H1 (cell line): ENCODE results near the gene FCRL5. TPM values are rescaled to one million over a fixed set of nuclear protein-coding genes. Genes with fewer than 3 reads are reported as not detected.
"Not testable (repeated sequence)": the region's sequence is repeated elsewhere in the genome, so short reads cannot be mapped to it uniquely, and the experiment has no call there.

Experiments
- CTCF ChIA-PET: fragments of 300-600 bp; sonication (Branson Sonifier 250); formaldehyde crosslinking; loops from one replicate; lab custom pipeline; 2021; ENCODE audit not compliant: partially characterized antibody; lab: Charles Lee
- POLR2A ChIA-PET: fragments of 300-600 bp; sonication (Branson Sonifier 250); formaldehyde crosslinking; loops from one replicate; lab custom pipeline; 2021; ENCODE audit warnings: inconsistent platforms; ENCODE audit not compliant: partially characterized antibody; lab: Charles Lee
- DNase-seq, 2 experiments: peaks; one replicate each; pipeline versions ENCODE4 v3.0.0 to v3.0.0-alpha.2; 2010 to 2022; ENCODE audit warnings: low spot score in 2 of 2, low read depth in 1 of 2, mixed read lengths in 1 of 2
- FAIRE-seq: peaks from 2 replicates; lab custom pipeline; 2011; peaks lifted over from hg19 to GRCh38; lab: Jason Lieb, UNC
- H2AFZ ChIP-seq: 2 replicates; pipeline ENCODE4 v1.8.1; 2012; ENCODE audit warnings: low read length, inconsistent platforms
- H2AK5ac ChIP-seq: 2 replicates; pipeline ENCODE4 v1.6.1; 2013; ENCODE audit warnings: low read depth, low read length
- H2BK120ac ChIP-seq: replicated peaks from 2 replicates; pipeline ENCODE3; 2013; ENCODE audit warnings: low read depth, low read length, inconsistent platforms
- H2BK12ac ChIP-seq: 2 replicates; pipeline ENCODE4 v1.6.1; 2013; ENCODE audit warnings: low read depth, low read length
- H2BK15ac ChIP-seq: 2 replicates; pipeline ENCODE4 v1.6.1; 2013; ENCODE audit warnings: low read length
- H2BK20ac ChIP-seq: 2 replicates; pipeline ENCODE4 v1.6.1; 2013; ENCODE audit warnings: low read length
- H2BK5ac ChIP-seq: 2 replicates; pipeline ENCODE4 v1.6.1; 2013; ENCODE audit warnings: low read depth, low read length
- H3K14ac ChIP-seq: 2 replicates; pipeline ENCODE4 v1.6.1; 2013; ENCODE audit warnings: inconsistent platforms; ENCODE audit not compliant: insufficient read length
- H3K18ac ChIP-seq: 2 replicates; pipeline ENCODE4 v1.6.1; 2013; ENCODE audit warnings: low read length; ENCODE audit errors: extremely low read depth
- H3K23ac ChIP-seq: 2 replicates; pipeline ENCODE4 v1.6.1; 2013; ENCODE audit warnings: inconsistent platforms; ENCODE audit not compliant: insufficient read length
- H3K23me2 ChIP-seq: 2 replicates; pipeline ENCODE4 v1.6.1; 2013; ENCODE audit warnings: low read depth, low read length
- H3K27ac ChIP-seq: 2 replicates; pipeline ENCODE4 v1.6.1; 2011; ENCODE audit warnings: low read depth, low read length, inconsistent platforms
- H3K27me3 ChIP-seq, 4 experiments: replicated peaks in 1 of 4; 1 replicate in 1 of 4; 2 replicates in 3 of 4; pipeline versions ENCODE4 v1.6.1 to v1.8.1; 2011 to 2013; ENCODE audit warnings: low read length in 3 of 4, mild to moderate bottlenecking in 3 of 4, inconsistent platforms in 2 of 4, mixed read lengths in 2 of 4, moderate library complexity in 1 of 4; ENCODE audit not compliant: control insufficient read depth in 3 of 4, insufficient read depth in 3 of 4; ENCODE audit errors: extremely low read depth in 1 of 4
- H3K36me3 ChIP-seq, 4 experiments: 2 replicates each; pipeline versions ENCODE4 v1.6.1 to v1.8.1; 2011 to 2013; ENCODE audit warnings: mild to moderate bottlenecking in 4 of 4, low read length in 3 of 4, moderate library complexity in 2 of 4, control low read depth in 1 of 4, inconsistent platforms in 1 of 4; ENCODE audit not compliant: insufficient read depth in 4 of 4, control insufficient read depth in 2 of 4
- H3K4ac ChIP-seq: replicated peaks from 2 replicates; pipeline ENCODE3; 2013; ENCODE audit warnings: low read length, low read depth, mixed read lengths, inconsistent platforms; ENCODE audit not compliant: insufficient read length
- H3K4me1 ChIP-seq, 4 experiments: replicated peaks in 1 of 4; 1 replicate in 1 of 4; 2 replicates in 3 of 4; pipeline versions ENCODE4 v1.6.1 to v1.8.1; 2011 to 2013; ENCODE audit warnings: low read length in 3 of 4, inconsistent platforms in 2 of 4, mixed read lengths in 1 of 4; ENCODE audit not compliant: insufficient read depth in 4 of 4, control insufficient read depth in 3 of 4
- H3K4me2 ChIP-seq, 2 experiments: 2 replicates each; pipeline versions ENCODE4 v1.6.1 to v1.8.1; 2011 to 2013; ENCODE audit warnings: low read depth in 2 of 2, low read length in 2 of 2, control low read depth in 1 of 2, inconsistent platforms in 1 of 2, mild to moderate bottlenecking in 1 of 2; ENCODE audit not compliant: insufficient read depth in 1 of 2
- H3K4me3 ChIP-seq, 4 experiments: fragments of 200-600, 300-600 bp in 1 of 4; sonication (generic), shearing (Covaris generic), sonication (Bioruptor Twin) in 1 of 4; 2 replicates each; pipeline versions ENCODE4 v1.5.1 to v1.8.1; 2011 to 2016; ENCODE audit warnings: low read length in 4 of 4, low read depth in 3 of 4, control low read depth in 2 of 4, inconsistent platforms in 2 of 4, mild to moderate bottlenecking in 2 of 4, mixed read lengths in 1 of 4, moderate library complexity in 1 of 4; ENCODE audit not compliant: insufficient read depth in 2 of 4; ENCODE audit errors: extremely low read depth in 1 of 4
- H3K56ac ChIP-seq: replicated peaks from 2 replicates; pipeline ENCODE3; 2013; ENCODE audit warnings: low read depth, mild to moderate bottlenecking, mixed read lengths, low read length, inconsistent platforms; ENCODE audit not compliant: insufficient read length
- H3K79me1 ChIP-seq: 2 replicates; pipeline ENCODE4 v1.6.1; 2013; ENCODE audit warnings: low read depth, low read length, control low read depth
- H3K79me2 ChIP-seq, 2 experiments: 2 replicates each; pipeline versions ENCODE4 v1.6.1 to v1.8.1; 2012 to 2013; ENCODE audit warnings: low read length in 2 of 2, mild to moderate bottlenecking in 2 of 2, inconsistent platforms in 1 of 2; ENCODE audit not compliant: insufficient read depth in 2 of 2, control insufficient read depth in 1 of 2
- H3K9ac ChIP-seq, 4 experiments: replicated peaks in 1 of 4; 1 replicate in 1 of 4; 2 replicates in 3 of 4; pipeline versions ENCODE4 v1.6.1 to v1.8.1; 2011 to 2013; ENCODE audit warnings: low read depth in 3 of 4, low read length in 3 of 4, control low read depth in 2 of 4, mild to moderate bottlenecking in 2 of 4, moderate library complexity in 2 of 4, inconsistent platforms in 1 of 4; ENCODE audit errors: extremely low read depth in 1 of 4
- H3K9me3 ChIP-seq, 2 experiments: 2 replicates each; pipeline versions ENCODE4 v1.6.1 to v1.8.1; 2012 to 2013; ENCODE audit warnings: mild to moderate bottlenecking in 2 of 2, moderate library complexity in 2 of 2, control low read depth in 1 of 2, inconsistent platforms in 1 of 2, low read depth in 1 of 2, low read length in 1 of 2, mixed read lengths in 1 of 2; ENCODE audit not compliant: insufficient read depth in 2 of 2
- H4K20me1 ChIP-seq, 2 experiments: replicated peaks in 1 of 2; 2 replicates each; pipeline versions ENCODE3 to v1.8.1; 2011 to 2013; ENCODE audit warnings: inconsistent platforms in 2 of 2, low read length in 2 of 2, mild to moderate bottlenecking in 1 of 2; ENCODE audit not compliant: insufficient read depth in 2 of 2, control insufficient read depth in 1 of 2
- H4K5ac ChIP-seq: 2 replicates; pipeline ENCODE4 v1.6.1; 2013; ENCODE audit warnings: low read length, low read depth, mixed read lengths, inconsistent platforms; ENCODE audit not compliant: insufficient read length
- H4K8ac ChIP-seq: 2 replicates; pipeline ENCODE4 v1.8.0; 2013; ENCODE audit warnings: mild to moderate bottlenecking, moderate library complexity, low read length, inconsistent platforms; ENCODE audit not compliant: insufficient read depth; ENCODE audit errors: extremely low read depth
- H4K91ac ChIP-seq: replicated peaks from 2 replicates; pipeline ENCODE3; 2013; ENCODE audit warnings: low read length, mixed read lengths, inconsistent platforms; ENCODE audit not compliant: insufficient read length
- GTF2F1 ChIP-seq: IDR thresholded peaks from 2 replicates; pipeline ENCODE4 v1.6.1; 2012; ENCODE audit warnings: low read depth, low read length, improper control_type of control experiment, borderline replicate concordance
- JUND ChIP-seq: IDR thresholded peaks from 2 replicates; pipeline ENCODE4 v1.6.1; 2011; ENCODE audit warnings: mild to moderate bottlenecking, improper control_type of control experiment, low read length
- SIN3A ChIP-seq, 2 experiments: IDR thresholded peaks in 1 of 2; conservative IDR thresholded peaks in 1 of 2; 2 replicates each; pipeline ENCODE4 v1.6.1; 2011 to 2012; ENCODE audit warnings: low read length in 2 of 2, improper control_type of control experiment in 1 of 2, low read depth in 1 of 2, mild to moderate bottlenecking in 1 of 2
- TAF1 ChIP-seq: IDR thresholded peaks from 2 replicates; pipeline ENCODE4 v1.6.1; 2011; ENCODE audit warnings: mild to moderate bottlenecking, low read depth, low read length
- WGBS, 2 experiments: shearing (Covaris generic) in 1 of 2; methylation state at CpG; one replicate each; pipeline versions ENCODE4 v1.1.6 to v1.1.7; 2013 to 2015; ENCODE audit warnings: low lambda C conversion rate in 2 of 2, mixed read lengths in 2 of 2, inconsistent platforms in 1 of 2, low coverage in 1 of 2, missing lambda C conversion rate in 1 of 2; ENCODE audit not compliant: insufficient replicate concordance in 2 of 2, insufficient coverage in 1 of 2, insufficient read length in 1 of 2; ENCODE audit errors: extremely low coverage in 1 of 2, missing lambda C conversion rate in 1 of 2; 5-methylcytosine and 5-hydroxymethylcytosine counted together
- polyA plus RNA-seq, 7 experiments: library from polyadenylated mRNA; depleted of rRNA in 3 of 7; stranded (reverse) in 5 of 7; unstranded in 2 of 7; fragments of >200 nt in 5 of 7; fragments of 200-250 nt in 2 of 7; gene quantifications; 1 replicate in 5 of 7; 2 replicates in 1 of 7; 4 replicates in 1 of 7; pipeline versions ENCODE4 v1.2.1 to v1.2.3, GENCODE V29; 2011 to 2013; ENCODE audit warnings: missing spikeins in 2 of 7, mixed read lengths in 2 of 7
- total RNA-seq: library from RNA; stranded (reverse); fragmentation: NEBNext Ultra II Directional; extraction: Animal tissue kit (Norgen Biotek cat#: 25700); gene quantifications from 2 replicates; pipeline ENCODE4 v1.2.1, GENCODE V29; 2021
- TF ChIP-seq, protein P1 (sequence below), 3 experiments: IDR thresholded peaks; 1 replicate in 2 of 3; 2 replicates in 1 of 3; pipeline versions ENCODE4 v1.5.1 to v1.6.1; 2011; ENCODE audit warnings: low read length in 3 of 3, mild to moderate bottlenecking in 3 of 3, inconsistent platforms in 2 of 3, low read depth in 1 of 3, moderate library complexity in 1 of 3; ENCODE audit not compliant: insufficient read depth in 1 of 3; ENCODE audit errors: control extremely low read depth in 1 of 3
- TF ChIP-seq, protein P2 (sequence below): IDR thresholded peaks from 2 replicates; pipeline ENCODE4 v1.6.1; 2011; ENCODE audit warnings: low read depth, mild to moderate bottlenecking, low read length; ENCODE audit not compliant: insufficient read depth

Gene FCRL5
- total and polyA plus RNA-seq, 2 of the 8 experiments (the other 6 are each of a cell fraction or from before 2014, with no cell fraction given) = 1.0 to 2.6 TPM

- TF ChIP-seq, protein P1, sequence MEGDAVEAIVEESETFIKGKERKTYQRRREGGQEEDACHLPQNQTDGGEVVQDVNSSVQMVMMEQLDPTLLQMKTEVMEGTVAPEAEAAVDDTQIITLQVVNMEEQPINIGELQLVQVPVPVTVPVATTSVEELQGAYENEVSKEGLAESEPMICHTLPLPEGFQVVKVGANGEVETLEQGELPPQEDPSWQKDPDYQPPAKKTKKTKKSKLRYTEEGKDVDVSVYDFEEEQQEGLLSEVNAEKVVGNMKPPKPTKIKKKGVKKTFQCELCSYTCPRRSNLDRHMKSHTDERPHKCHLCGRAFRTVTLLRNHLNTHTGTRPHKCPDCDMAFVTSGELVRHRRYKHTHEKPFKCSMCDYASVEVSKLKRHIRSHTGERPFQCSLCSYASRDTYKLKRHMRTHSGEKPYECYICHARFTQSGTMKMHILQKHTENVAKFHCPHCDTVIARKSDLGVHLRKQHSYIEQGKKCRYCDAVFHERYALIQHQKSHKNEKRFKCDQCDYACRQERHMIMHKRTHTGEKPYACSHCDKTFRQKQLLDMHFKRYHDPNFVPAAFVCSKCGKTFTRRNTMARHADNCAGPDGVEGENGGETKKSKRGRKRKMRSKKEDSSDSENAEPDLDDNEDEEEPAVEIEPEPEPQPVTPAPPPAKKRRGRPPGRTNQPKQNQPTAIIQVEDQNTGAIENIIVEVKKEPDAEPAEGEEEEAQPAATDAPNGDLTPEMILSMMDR (IDR thresholded peaks at IDR 0.05; ENCODE audit: control extremely low read depth in 1 of 3, insufficient read depth in 1 of 3, low read depth in 1 of 3, low read length in 3 of 3) = no peak
- TF ChIP-seq TAF1 = no peak
- no peak for TF ChIP-seq GTF2F1
- TF ChIP-seq JUND = no peak
- TF ChIP-seq SIN3A (conservative IDR thresholded peaks at IDR 0.05 in 1 of 2, IDR thresholded peaks at IDR 0.05 in 1 of 2; ENCODE audit: low read depth in 1 of 2, low read length in 2 of 2) = no peak
- TF ChIP-seq, protein P2, sequence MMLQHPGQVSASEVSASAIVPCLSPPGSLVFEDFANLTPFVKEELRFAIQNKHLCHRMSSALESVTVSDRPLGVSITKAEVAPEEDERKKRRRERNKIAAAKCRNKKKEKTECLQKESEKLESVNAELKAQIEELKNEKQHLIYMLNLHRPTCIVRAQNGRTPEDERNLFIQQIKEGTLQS = no peak
These were observed 65.2 kb downstream of the FCRL5 start (continued) for GRCh38 chr1:157487096-157487495.

DNA sequence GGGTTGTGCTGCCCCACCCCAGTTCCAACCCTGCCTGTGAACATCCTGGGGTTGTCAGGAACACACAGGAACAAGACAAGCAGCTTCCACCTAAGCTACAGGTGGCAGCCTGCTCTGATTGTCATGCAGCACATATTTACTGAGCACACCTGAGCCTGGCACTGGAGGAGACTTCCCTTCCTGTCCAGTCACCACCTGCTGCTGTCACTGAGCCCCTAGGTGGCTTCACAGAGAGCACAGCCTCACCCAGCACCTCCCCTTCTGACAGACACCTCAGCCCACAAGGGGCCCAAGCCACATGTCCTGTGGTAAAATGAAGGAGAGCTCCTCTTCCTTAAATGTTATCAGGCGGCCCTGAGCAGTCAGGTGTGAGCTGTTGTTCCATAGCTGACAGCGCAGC, 65.9 kb downstream of the FCRL5 start:
- H4K5ac ChIP-seq, H3K27me3 ChIP-seq, H2BK20ac ChIP-seq, H3K9me3 ChIP-seq, H4K20me1 ChIP-seq, H2AFZ ChIP-seq, H3K4me3 ChIP-seq, H3K79me2 ChIP-seq, H3K79me1 ChIP-seq, H3K56ac ChIP-seq, H2BK12ac ChIP-seq, H3K36me3 ChIP-seq, POLR2A ChIA-PET, H3K27ac ChIP-seq, H2AK5ac ChIP-seq, FAIRE-seq, H3K4ac ChIP-seq, H3K23ac ChIP-seq, H3K4me2 ChIP-seq, H4K91ac ChIP-seq, H3K4me1 ChIP-seq, H2BK5ac ChIP-seq, H4K8ac ChIP-seq, H2BK120ac ChIP-seq, H2BK15ac ChIP-seq, DNase-seq, H3K9ac ChIP-seq, H3K23me2 ChIP-seq, H3K18ac ChIP-seq, H3K14ac ChIP-seq: not testable (repeated sequence)
- WGBS, 2 experiments = 88% methylated on average over 2 of the region's 2 CpGs; no CpG with 5 or more reads in 1 of the 2 experiments
- CTCF ChIA-PET = interaction anchor here (1.1 to 4.4 kb wide), 16 partner anchors 9 to 462 kb away, joined by 3 to 41 read pairs (median 5); no protein-coding TSS in a partner anchor
